Activated T-helper 9 cell treated with anti-CD3 and anti-CD28 coated beads, Interleukin-2, amount 50 U/mL, for 16 hours (primary cell): Measurements from ENCODE around the gene CLP1.
"Not testable (repeated sequence)": the region's sequence is repeated elsewhere in the genome, so short reads cannot be mapped to it uniquely, and the experiment has no call there.

ENCODE experiments used
- DNase-seq: peaks from one replicate; pipeline ENCODE4 v3.0.0-alpha.2; 2020; ENCODE audit warnings: low read depth

Gene CLP1

DNA sequence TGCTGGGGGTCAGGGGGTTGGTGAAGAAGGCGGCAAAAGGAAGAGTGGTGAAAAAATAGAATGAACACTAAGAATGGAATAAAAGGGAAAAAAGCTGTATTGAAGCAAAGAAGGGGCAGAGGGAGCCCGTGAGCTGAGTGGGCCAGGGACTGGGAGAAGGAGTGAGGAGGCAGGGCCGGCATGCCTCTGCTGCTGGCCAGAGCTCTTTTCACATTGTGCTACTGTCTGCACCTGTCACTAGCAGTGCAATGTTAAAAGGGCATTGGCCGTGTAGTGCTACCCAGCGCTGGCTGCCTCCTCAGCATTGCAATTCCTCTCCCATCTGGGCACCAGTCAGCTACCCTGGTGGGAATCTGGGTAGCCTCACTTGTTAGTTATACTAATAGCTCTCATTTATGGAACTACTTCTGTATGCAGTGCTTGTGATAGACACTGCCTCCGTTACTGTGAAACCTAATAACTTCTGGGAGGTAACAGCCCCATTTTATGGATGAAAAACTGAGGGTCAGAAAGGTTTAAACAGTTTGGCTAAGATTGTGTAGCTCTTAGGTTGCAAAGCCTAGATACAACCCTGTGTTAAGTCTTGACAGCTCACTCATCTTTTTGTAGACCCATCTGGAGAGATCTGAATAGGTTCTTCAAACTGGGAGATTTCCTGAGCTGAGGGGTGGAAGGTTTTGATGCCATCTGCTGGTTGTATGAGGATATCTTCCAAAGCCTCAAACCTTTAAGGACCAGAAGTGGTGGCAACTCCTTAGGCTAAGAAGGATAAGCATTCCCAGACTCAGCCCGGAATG is 16.4 kb upstream of the CLP1 start:
- DNase-seq = no peak

- no peak for DNase-seq
Observed at GRCh38 chr11:57643802-57644201, 13.8 kb upstream of the CLP1 start.

GRCh38 chr11:57644748-57645688 is 12.5 kb upstream of the CLP1 start:
- DNase-seq = peak; percentile 75

- no peak for DNase-seq
Observed at GRCh38 chr11:57645689-57646085, 11.9 kb upstream of the CLP1 start.

GRCh38 chr11:57646194-57646798 is 11.3 kb upstream of the CLP1 start:
- DNase-seq = no peak

DNA sequence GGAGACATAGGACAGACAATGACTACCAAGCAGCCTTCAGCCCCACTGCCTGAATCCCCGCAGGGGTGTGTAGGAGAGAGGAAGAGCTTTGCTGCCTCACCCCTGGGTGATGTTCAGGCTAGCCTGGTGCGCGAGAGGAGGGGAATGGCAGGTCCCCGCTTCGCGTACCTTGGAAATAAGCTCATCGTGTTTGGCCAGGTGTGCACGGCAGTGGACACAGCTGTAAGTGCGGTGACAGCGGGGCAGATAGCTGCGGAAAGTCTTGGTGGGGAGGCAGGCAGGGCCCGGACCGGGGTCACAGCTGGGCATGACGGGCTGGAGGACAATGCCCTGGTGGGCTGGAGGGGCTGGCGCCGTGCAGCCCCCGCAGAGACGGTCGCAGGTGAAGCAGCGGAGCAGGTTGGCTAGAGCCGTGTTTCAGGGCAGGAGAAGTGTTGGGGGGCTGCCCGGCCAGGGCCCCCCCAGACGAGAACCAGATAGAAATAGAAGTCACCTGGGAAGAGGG is 10.7 kb upstream of the CLP1 start:
- no peak for DNase-seq

DNA sequence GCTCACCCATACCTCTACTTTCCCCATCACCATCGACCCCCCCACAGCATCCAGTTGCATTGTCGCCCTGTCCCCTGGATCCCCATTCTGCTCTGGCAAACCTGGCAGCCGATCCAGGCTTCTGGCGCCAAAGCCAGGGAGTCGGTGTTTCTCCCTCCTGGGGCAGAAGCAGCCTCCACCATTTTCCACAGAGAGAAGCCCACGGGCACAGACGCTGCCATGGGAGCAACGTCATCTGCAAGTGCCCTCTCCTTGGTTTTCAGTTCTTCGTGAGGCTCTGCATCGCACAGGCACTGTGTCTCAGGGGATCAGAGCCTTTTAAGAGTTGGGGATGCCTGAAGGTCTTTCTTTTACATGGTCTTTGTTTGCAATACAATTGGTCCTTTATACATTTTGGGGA is 10.2 kb upstream of the CLP1 start:
- no peak for DNase-seq

DNA sequence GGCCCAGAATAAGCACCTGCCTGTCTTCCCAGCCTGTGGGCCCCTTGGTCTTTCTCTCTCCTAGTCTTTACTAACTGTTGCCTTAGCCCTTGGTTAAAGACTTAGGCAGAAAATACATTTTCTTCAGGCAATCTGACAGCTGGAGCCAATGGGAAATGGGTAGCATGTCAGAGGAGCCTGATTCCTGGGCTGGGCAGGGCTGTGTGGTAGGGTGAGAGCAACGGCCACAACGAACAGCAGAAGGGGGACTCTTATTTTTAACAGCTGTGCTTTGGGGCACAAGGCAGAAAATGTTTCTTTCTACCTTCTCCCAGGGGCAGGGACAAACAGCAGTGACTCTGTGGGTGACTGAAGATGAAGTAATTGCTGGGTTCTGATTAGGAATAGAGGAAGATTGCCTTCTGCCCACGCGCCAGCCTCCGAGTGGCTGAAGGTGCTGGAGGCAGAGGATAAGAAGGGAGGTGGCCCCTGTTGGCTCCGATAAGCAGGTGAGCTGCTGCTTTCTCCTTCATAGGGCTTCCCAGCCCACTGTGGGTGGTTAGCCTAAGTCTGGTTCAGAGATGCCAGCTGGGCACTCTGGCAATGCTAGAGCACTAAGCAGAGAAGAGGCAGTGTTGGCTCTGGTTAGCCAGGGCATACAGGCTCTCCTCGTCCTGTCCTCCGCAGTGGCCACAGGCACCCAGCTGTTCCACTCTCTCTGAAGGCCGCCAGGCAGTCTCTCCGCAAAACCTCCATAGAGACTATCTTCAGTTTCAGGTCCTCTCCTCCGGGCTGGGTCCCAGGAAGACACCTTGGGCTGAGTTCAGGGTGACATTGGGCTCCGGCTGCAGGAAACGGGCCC is 9.4 kb upstream of the CLP1 start:
- DNase-seq = no peak

DNA sequence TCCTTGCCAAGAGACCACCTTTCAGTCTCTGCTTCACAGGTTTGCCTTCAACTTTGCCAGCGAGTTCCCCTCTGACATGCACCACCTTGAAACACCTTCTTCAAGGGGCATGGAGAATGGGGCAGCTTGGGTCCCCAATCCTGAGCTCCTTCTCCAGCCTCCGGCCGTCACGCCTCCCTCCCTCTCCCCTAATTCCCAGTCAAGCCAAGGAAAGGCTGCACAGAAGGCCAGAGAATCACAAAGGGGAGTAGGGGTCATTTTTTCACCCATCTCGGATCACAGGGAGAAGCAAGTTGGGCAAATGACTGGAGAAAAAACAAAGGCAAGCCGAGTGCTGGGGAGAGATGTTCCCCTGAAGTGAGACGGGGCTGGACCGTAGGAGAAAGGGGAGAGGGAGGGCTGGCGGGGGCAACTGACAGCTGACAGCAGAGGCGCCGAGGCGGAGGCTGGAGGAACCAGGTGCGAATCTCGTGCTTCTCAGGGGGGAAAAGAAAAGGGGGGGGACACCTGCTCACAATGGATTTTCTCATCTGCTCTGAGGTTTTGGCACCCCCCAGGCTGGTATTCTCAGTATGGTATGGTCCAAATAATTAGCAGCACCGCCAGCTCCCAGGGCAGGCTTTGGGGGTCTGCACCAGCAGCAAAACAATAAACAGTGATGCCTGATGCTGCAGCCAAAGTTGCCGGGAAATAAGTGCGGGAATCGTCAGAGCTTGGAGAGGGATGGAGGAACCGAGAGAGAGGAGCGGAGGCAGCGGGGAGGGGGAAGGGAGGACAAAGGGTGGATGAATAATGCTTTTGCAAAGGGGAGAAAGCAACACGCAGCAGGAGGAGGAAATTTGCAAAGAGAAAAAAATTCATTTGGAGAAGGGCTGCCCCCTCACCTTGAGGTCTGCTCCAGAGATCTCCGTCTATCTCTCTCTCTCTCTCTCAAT is 8.5 kb upstream of the CLP1 start:
- DNase-seq = no peak

- DNase-seq = peak; percentile 54
Observed at GRCh38 chr11:57649826-57650738, 7.5 kb upstream of the CLP1 start, which contains the start of gene YPEL4. Gene YPEL4 (minus strand): TSS chr11:57649912. CDS start chr11:57647107, 2,805 bp downstream.

DNA sequence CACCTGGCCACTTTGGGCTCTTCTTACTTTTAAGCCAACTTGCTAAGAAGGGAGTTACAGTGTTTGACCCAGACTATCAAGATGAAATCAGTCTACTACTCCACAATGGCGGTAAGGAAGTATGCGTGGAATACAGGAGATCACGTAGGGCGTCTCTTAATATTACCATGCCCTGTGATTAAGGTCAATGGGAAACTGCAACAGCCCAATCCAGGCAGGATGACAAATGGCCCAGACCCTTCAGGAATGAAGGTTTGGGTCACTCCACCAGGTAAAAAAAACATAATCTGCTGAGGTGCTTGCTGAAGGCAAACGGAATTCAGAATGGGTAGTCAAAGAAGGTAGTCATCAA is 6.8 kb upstream of the CLP1 start:
- no peak for DNase-seq

DNA sequence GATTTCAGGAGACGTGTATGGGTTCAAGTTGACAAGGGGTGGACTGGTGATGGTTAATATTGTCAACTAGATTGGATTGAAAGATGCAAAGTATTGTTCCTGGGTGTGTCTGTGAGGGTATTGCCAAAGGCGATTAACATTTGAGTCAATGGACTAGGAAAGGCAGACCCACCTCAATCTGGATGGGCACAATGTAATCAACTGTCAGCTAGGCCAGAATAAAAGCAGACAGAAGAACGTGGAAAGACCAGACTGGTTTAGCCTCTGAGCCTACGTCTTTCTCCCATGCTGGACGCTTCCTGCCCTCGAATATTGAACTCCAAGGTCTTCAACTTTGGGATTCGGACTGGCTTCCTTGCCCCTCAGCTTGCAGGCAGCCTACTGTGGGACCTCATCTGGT is 6.2 kb upstream of the CLP1 start:
- no peak for DNase-seq

- not testable (repeated sequence) for DNase-seq
Observed at GRCh38 chr11:57652230-57652629, 5.3 kb upstream of the CLP1 start.

- no peak for DNase-seq
Observed at GRCh38 chr11:57652662-57653061, 4.9 kb upstream of the CLP1 start.

- DNase-seq = no peak
Observed at GRCh38 chr11:57653163-57653562, 4.4 kb upstream of the CLP1 start.

DNA sequence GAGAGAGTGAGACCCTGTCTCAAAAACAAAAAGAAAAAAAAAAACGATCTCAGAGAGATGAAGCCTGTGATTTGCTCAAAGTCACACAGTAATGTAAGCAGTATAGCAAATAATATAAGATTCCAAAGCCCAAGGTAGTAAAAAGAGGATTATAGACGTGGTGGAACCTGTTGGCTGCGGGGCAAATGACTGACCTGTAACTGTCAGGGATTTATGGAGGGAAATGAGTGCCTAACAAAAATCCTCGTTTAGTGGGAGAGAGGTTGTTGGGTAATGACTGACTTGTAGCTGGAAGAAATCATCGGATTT is 723 bp upstream of the CLP1 start:
- DNase-seq = no peak

- DNase-seq = no peak
Observed at GRCh38 chr11:57658023-57658361, 430 bp downstream of the CLP1 start.

- DNase-seq = no peak
Observed at GRCh38 chr11:57659669-57660068, 2.1 kb downstream of the CLP1 start.

GRCh38 chr11:57662893-57663292 is 5.3 kb downstream of the CLP1 start:
- DNase-seq = no peak

GRCh38 chr11:57663975-57664374 is 6.4 kb downstream of the CLP1 start:
- no peak for DNase-seq
